HG03442 (cell line): Measurements from ENCODE around the gene CTBS.
"Not testable (repeated sequence)": the region's sequence is repeated elsewhere in the genome, so short reads cannot be mapped to it uniquely, and the experiment has no call there.

Experiments
- ATAC-seq: cut with Tn5 transposase; IDR thresholded peaks from one replicate; pipeline ENCODE4 v1.9.1; 2021; ENCODE audit warnings: mild to moderate bottlenecking, moderate library complexity; ENCODE audit not compliant: unreplicated experiment

Gene CTBS, protein sequence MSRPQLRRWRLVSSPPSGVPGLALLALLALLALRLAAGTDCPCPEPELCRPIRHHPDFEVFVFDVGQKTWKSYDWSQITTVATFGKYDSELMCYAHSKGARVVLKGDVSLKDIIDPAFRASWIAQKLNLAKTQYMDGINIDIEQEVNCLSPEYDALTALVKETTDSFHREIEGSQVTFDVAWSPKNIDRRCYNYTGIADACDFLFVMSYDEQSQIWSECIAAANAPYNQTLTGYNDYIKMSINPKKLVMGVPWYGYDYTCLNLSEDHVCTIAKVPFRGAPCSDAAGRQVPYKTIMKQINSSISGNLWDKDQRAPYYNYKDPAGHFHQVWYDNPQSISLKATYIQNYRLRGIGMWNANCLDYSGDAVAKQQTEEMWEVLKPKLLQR

DNA sequence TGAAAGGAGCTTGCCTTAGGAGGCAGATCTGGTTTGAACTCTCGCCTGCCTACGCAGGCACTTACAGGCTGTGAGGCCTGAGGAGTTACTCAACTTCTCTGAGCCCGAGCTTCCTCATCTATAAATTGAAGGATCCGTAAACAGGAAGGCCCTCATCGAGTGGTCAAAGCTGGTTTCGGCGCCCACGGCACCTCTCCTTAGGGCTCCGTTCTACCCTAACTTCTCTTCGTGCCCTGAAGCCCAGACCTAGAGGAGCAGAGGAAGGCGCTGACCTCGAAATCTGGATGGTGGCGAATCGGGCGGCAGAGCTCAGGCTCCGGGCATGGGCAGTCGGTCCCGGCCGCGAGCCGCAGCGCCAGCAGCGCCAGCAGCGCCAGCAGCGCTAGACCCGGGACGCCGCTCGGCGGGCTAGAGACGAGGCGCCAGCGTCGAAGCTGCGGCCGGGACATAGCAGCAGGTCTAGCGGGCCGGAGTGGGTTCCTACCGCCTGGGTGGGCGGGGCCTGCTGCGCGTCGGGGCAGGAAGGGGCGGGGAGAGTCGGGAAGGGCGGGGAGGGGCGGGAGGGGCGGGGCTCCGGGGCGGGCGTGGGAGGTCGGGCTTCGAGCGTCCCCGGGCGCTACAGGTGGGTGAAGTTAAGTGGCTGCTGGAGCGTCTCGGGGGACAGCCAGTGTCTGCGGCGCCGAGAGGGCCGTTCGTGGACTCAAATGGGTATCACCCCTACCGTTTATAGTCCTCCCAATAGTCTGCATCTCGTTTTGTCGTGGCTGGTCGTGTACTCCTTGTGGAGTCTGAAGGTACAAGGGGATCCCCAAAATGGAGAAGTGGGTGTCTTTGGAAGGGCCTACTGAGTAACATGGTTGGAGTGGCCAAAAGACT, at the start of gene CTBS:
CTBS (minus strand) TSS at position 474 of the 876 bp plus-strand sequence; CDS start at position 449, 25 bp downstream.
- ATAC-seq = peak; percentile 83

DNA sequence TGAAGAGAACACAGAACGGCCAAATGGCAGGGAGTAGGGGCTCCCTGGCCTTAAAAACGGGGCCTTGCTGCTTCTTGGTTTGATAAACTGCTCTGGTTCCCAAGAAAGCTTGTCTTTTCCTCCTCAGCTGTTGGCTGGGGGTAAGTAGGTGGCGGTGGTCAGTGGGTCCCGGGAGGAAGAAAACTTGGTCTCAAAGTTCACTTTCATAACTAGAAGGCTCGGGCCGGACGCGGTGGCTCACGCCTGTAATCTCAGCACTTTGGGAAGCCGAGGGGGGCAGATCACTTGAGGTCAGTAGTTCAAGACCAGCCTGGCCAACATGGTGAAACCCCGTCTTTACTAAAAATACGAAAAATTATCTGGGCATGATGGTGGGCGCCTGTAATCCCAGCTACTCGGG, 47.3 kb upstream of the CTBS start:
- no peak for ATAC-seq

DNA sequence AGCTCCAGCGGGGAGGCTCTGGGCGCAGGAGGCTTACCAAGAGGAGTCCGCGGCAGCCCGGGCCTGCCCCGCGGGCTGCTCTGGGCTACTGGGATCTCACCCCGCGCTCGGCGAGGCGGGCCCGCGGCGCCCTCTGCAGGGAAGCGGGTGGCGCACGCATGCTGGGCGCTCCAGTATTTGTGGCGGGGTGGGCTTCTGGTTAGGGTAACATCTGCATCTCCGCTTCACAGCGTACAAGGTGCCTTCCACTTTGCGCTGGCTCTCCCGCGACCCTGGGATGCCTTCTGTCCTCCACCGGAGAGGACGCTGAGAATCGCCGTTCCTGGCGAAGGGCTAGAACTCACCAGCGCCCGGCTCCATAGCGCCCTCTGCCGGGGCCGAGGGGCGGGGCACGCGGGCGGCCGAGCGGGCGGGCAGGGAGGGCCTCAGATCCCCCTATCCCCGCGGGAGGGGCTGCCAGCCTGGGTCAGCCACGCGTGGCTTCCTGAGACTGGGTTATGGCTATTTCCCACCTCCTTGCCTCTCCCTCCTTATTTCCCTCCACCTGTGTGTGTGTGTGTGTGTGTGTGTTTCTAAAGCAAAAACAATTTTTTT, 46.6 kb upstream of the CTBS start:
- peak; percentile 90 for ATAC-seq

DNA sequence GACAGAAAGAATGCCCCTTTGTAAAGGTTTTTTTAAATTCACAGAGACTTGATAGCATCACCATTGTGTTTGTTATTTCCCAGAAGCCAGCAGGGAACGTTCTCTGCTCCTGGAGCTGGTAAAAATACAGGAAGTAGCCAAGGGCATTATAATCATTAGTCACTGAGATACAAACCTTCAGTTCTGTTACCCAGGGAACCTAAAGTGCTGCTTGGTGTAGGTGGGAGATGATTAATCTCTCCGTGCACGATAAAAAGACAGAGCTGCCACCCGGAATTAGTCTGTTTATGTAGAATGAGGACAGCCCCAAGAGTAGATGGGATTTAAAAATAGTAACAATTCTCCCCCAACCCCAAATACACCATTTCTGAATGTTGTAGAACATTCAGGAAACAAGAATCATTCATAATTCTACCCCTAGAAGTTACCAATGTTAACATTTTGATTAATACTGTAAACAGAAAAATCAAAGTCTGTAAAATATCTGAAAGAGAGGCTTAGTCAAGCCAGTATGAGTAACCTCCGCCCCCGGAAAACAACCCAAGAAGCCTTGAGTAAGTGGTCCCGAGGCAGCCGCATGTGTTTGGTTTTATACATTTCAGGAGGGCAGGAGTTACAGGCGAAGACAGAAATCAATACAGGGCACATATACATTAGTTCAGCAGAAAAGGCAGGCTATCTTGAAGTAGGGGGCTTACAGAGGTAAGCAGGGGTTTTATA, 45.3 kb upstream of the CTBS start:
- ATAC-seq = no peak

DNA sequence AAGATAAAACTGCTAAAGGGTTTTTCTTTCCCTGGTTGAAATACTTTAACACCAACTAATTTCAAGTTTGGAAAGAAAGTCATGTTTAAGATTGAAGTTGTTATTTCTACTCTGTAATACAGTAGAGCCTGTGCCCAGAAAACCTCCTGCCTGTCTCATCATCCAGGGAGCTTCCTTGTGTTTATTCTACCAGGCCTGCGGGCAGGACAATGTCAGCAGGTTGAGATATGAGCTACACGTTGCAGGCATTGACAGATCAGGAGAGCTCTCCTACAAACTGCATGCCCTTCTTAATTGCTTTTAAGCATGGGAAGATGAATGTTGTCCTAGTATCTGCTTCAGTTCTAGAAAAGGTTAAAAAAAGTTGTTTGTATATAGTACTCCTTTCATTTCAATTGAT, 43.1 kb upstream of the CTBS start:
- no peak for ATAC-seq

DNA sequence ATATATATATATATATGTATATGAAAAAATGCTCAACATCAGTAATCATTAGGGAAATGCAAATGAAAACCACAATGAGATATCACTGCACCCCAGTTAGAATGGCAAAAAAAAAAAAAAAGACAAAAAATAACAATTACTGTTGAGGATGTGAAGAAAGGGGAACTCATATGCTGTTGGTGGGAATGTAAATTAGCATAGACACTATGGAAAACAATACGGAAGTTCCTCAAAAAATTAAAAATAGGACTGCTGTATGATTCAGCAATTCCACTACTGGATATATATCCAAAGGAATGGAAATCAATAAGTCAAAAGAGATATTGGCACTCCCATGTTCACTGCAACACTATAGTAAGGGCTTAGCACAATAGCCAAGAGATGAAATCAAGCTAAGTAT, 41.5 kb upstream of the CTBS start:
- ATAC-seq = no peak

DNA sequence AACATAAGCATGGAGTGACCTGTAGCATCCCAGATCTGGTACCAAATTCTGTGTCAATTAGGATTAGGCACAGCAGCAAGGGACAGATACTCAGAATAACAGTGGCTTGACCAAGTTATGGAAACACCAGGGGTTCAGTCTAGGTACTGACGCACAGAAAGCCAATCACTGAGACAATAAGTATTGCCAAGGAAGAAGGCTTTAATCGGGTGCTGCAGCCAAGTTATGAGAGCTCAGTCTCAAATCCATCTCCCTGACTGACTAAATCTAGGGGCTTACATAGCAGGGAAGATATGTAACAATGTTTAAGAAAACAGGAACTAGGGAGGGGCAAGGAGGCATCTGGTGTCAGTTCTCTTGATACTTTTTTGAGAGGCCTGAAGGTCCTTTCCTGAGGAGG, 39.6 kb upstream of the CTBS start:
- ATAC-seq = no peak

DNA sequence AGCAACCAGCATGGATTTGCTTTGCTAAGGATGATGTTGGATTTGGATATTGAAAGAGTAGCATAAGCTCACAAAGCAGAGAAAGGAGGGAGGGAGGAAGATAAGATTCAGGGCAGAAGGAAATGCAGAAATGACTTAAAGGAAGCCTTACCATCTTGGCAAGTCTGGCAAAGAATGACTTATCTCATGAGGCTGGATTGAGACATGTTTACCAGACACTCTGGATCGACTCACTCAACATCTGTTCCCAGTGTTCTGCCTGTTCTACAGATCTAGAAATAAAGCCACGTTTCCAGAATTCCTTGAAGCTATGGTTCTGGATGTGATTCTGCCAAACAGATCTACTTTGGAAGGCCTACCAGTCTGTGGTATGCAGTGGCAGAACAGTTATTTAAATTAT, 38.8 kb upstream of the CTBS start:
- no peak for ATAC-seq

DNA sequence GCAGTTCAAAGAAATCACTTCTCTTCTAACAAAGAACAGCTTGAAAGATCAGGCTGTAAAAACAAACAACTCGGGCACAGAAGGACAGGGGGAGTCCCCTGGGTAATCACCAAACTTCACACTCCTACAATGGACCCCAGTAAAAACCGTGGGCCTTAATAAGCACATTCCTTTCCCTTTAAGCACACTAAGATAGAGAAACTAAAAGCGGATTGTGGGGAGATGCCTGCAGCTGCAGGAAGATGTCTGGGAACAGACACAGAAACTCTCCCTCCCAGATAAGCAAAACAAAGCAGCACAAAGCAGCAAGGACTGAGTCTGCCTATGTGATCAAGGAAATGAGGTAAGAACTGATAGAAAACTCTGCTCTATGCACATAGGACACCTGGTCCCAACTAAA, 37.6 kb upstream of the CTBS start:
- ATAC-seq = peak; percentile 42

DNA sequence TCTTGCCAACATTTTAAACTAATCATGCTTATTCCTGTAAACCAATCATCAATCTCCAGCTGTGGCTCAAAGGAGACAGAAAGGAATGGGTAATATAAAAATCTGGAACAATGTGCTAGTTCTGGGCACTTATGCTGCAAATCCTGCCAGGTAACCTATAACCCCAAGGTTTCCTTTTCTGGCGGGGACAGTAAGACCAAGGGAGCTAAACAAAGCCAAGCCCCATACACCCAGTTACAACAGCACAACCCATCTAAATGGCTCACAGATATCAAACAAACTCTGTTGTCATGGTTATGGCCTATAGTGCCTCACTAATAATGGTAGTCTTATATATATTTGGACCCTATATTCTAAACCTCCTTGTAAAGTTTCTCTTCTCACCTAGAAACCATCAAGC, 36.9 kb upstream of the CTBS start:
- no peak for ATAC-seq

DNA sequence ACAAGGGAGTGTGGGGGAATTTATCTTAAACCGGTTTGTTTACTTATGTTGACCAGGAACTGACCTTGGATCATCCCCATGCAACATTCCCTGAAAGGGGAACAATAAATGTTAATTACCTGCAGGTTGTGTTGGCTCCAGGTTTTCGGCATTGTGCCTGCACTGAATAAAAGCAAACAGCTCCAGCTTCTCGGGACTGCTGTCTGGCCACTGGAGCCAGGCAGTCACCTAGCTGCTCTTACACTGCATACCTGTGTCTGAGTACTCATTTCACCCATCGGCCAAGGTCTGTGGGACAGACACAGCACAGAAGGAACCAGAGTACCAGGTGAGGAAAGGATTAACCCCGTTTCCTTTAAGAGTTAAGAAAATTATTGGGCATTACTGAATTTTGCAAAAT, 32.7 kb upstream of the CTBS start:
- no peak for ATAC-seq

DNA sequence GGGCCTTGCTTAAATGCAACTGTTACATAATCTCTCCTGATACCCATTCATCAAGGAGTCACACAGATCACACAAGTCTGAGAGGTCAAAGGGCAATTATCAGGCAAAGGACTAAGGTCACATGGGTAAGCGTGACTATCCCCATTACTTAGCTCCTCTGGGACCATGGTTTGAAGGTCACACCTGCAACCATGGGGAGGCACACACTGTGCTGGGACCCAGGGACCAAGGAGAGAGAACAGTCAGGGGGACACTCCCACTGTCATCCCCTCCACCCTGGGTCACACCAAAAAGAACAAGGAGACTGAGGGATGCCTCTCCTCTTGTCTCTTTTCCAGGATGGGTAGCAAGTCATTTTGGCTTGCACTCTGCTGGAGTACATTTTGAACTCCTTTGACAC, 30.9 kb upstream of the CTBS start:
- ATAC-seq = no peak

DNA sequence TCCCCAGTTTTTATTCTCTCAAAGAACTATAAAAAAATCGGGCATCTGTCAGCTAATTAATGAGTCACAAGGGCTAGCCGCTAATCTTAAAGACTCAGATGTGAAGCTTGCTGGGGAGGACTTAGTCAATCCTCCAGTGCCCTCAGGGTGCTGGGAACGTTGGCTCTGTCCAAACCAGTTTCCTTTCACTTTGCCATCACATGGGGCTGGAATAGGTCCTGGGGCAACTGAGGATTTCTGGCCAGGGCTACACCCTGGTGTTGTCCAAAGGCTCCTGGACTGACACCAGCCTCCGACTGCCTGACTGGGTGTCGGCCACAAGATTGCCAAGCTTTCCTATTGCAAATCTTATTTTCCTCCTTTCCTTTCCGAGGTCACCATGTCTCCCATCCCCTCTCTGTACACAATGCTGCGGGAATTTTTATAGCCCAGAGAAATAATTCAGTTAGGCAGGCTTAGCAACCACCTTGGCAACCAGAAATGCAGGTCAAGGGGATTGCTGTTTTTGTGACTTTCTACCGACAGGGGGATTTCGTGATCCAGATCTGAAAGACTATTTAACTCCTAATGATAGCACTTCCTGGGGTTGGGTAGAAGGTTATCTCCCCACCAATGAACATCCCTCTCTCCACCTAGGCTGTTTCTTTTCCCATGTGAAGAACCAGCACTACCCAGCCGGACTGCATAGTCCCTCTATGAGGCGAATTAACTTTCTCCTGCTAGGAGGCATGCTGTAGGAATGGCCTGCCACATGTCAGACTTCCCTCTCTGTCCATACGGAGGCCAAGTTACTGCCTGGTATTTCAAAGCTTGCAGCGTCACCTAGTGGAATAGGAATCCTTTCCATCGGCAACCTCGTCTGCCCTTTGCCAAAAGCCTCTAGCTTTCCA, 29.9 kb upstream of the CTBS start:
- no peak for ATAC-seq

DNA sequence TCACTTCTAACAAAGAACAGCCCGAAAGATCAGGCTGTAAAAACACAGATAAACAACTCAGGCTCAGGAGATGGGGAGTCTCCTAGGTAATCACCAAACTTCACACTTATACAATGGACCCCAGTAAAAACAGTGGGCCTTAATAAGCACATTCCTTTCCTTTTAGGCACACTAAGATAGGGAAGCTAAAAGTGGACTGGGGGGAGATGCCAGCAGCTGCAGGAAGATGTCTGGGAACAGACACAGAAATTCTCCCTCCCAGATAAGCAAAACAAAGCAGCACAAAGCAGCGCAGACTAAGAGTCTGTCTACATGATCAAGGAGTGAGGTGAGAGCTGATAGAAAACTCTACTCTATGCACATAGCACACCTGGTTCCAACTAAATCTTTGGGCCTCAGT, 29.0 kb upstream of the CTBS start:
- no peak for ATAC-seq

DNA sequence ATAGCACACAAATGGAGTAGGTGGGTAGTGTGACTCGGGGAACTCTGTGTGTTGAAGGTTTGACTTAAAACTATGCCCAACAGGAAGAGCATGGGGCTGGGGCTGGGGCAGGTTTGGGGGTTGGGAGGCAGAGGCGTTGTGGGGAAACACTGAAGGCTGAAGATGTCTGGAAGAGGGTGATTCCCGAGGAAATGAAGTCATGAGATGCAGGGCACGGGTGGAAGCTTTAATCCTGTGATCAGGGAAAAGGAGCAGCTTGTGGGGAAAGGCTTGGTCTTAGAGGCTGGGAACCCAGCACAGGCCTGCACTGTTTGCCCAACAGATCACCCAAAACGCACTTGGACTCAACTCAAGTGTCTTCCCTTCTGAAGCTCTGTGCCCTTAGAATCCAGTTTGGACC, 26.6 kb upstream of the CTBS start:
- no peak for ATAC-seq

DNA sequence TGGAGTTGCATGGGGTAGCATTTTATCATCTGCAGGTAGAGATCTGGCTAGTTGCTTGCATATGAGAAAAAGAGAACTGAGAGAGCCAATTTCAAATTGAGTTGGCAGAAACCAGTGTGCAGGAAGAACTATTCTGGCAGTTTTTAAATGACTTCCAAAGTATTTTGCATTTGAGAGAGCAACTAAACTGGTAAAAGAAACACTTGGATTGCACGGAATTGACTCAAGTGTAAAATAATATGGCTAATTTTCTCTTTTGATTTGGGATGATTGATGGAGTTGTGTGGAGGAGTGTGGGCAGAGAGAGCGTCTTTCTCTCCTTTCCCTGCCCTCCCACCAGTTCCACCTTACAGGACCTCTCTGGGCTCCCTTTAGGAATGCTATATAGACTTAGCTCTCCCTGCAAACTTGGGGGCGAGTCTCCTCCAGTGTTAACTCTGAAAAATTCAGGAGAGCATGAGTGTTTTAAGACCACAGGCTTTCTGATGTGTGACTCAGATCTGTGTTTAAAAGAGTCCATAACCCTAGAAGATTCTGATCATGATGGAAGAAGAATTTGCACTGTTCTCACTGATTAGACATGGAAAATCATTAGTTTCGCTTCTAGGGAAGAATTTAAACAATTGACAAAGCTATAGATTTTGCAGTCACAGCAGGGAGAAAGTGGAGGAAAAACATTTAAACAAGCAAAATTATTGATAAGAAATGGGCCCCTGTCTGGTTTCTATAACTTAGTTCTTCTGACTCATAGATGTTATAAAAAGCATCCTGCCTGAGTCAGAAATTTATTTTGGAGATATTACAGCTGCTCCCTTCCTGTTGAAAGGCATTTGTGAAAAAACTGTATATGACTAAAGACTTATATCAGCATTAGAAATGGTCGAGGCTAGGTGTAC, 24.9 kb upstream of the CTBS start:
- peak; percentile 75 for ATAC-seq

DNA sequence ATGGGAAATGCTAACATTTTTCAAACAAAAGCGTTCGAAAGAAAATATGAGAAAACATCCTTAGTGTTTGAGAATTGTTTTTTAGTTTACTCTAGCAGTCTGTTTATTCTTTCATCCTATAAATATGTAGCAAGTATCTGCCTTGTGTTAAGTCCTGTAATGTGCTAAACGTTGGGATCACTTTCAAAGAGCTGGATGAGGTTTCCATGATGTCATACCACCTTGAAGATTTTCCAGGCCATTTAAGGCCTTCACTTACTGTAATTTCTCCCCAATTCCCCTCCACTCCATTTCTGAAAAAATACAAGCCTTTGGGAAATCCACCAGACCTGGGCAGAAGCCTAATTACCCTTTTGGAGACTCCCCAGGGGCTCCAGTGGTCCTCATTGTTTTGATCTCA, 24.2 kb upstream of the CTBS start:
- ATAC-seq = no peak

DNA sequence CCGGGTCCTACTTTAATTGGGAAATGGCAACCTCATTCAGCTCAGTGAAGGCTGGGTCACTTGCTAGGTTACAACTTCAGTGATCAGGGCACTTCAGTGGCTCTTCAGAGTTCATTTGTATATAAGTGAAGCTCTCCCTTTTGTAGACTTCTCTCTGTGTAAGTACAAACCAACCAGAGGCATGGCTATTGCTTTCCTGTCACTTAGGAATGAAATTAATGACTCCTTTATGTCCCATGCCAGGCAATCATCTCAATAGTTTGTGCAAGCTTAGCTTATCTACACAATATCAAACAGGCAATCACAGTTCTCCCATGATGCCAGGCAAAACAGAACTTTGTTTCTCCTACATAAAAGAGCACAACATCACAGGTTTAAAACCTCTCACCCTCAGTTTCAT, 22.8 kb upstream of the CTBS start:
- no peak for ATAC-seq

DNA sequence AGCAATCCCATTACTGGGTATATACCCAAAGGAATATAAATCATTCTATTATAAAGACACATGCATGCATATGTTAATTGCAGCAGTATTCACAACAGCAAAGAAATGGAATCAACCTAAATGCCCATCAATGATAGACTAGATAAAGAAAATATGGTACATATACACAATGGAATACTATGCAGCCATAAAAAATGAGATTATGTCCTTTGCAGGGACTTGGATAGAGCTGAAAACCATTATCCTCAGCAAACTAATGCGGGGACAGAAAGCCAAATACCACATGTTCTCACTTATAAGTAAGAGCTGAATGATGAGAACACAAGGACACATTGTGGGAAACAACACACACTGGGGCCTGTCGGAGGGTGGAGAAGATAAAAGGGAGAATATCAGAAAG, 20.7 kb upstream of the CTBS start:
- ATAC-seq = not testable (repeated sequence)
